Prostate gland (tissue), 2 donors: ENCODE results near the gene LRRC4C. TPM values are rescaled to one million over a fixed set of nuclear protein-coding genes. Genes with fewer than 3 reads are reported as not detected.

Experiments
- DNase-seq: peaks from one replicate; pipeline ENCODE4 v3.0.0-alpha.2; 2019; ENCODE audit warnings: low spot score
- H3K27ac ChIP-seq, 2 donors: fragments of 200-600 bp; sonication (generic); 2 replicates each; pipeline ENCODE4 v1.5.1; 2017 to 2019
- H3K27me3 ChIP-seq: fragments of 200-600 bp; sonication (generic); replicated peaks from 2 replicates; pipeline ENCODE4 v1.5.1; 2019; ENCODE audit not compliant: insufficient read depth
- H3K36me3 ChIP-seq, 2 donors: fragments of 200-600 bp; sonication (generic); 1 replicate in 1 of 2; 2 replicates in 1 of 2; pipeline versions ENCODE4 v1.5.1 to v1.8.1; 2017 to 2019
- H3K4me1 ChIP-seq: fragments of 200-600 bp; sonication (generic); replicated peaks from 2 replicates; pipeline ENCODE4 v1.5.1; 2019
- H3K4me3 ChIP-seq, 2 donors: fragments of 200-600 bp; sonication (generic); 2 replicates each; pipeline ENCODE4 v1.5.1; 2017 to 2019
- H3K9me3 ChIP-seq: fragments of 200-600 bp; sonication (generic); 2 replicates; pipeline ENCODE4 v1.5.1; 2017
- POLR2A ChIP-seq: fragments of 450-650 bp; IDR thresholded peaks from one replicate; pipeline ENCODE4 v1.6.1; 2016; ENCODE audit warnings: antibody characterized with exemption, mild to moderate bottlenecking
- POLR2AphosphoS5 ChIP-seq: sonication (generic); formaldehyde crosslinking; IDR thresholded peaks from one replicate; pipeline ENCODE4 v1.6.1; 2017; ENCODE audit warnings: antibody characterized with exemption
- WGBS: methylation state at CpG from one replicate; pipeline ENCODE4 v1.1.5; 2018; 5-methylcytosine and 5-hydroxymethylcytosine counted together
- intact Hi-C: fragments of 100-400 bp; cut with DNase I; formaldehyde crosslinking; loops from one replicate; pipeline ENCODE4 v1.14.2; 2022
- total RNA-seq, 2 donors: library from RNA; depleted of rRNA; stranded (reverse); fragments of >200 nt; gene quantifications; one replicate each; pipeline ENCODE4 v1.1.0, GENCODE V29; 2016
- TF ChIP-seq, protein P1 (sequence below), 4 experiments: fragments of 200-600 bp in 2 of 4; fragments of 450-650 bp in 2 of 4; sonication (generic) in 2 of 4; IDR thresholded peaks; 1 replicate in 3 of 4; 2 replicates in 1 of 4; pipeline ENCODE4 v1.5.1; 2016 to 2019; ENCODE audit warnings: antibody characterized with exemption in 4 of 4, mild to moderate bottlenecking in 2 of 4, moderate library complexity in 2 of 4

LRRC4C gene
- under 1 TPM in 1 of 2 donors, not detected in 1; 0.28 TPM for total RNA-seq

- Histone ChIP-seq H3K27me3 (peaks cover 5% of the 10 kb centered on the region), H3K4me1 (no peaks in the 10 kb centered on the region), H3K27ac (no peak within 1 kb of the TSS), H3K36me3 (no peaks in the 10 kb centered on the region), H3K4me3 (no peak within 1 kb of the TSS), H3K9me3 (no peaks in the 10 kb centered on the region)
- 3% methylated on average over 22 of the region's 22 CpGs for WGBS
- TF ChIP-seq, protein P1, sequence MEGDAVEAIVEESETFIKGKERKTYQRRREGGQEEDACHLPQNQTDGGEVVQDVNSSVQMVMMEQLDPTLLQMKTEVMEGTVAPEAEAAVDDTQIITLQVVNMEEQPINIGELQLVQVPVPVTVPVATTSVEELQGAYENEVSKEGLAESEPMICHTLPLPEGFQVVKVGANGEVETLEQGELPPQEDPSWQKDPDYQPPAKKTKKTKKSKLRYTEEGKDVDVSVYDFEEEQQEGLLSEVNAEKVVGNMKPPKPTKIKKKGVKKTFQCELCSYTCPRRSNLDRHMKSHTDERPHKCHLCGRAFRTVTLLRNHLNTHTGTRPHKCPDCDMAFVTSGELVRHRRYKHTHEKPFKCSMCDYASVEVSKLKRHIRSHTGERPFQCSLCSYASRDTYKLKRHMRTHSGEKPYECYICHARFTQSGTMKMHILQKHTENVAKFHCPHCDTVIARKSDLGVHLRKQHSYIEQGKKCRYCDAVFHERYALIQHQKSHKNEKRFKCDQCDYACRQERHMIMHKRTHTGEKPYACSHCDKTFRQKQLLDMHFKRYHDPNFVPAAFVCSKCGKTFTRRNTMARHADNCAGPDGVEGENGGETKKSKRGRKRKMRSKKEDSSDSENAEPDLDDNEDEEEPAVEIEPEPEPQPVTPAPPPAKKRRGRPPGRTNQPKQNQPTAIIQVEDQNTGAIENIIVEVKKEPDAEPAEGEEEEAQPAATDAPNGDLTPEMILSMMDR (IDR thresholded peaks at IDR 0.05), result no peak
- TF ChIP-seq POLR2A (no peak), POLR2AphosphoS5 (no peak)
- DNase-seq, result no peak
- intact Hi-C loops, result loop anchor here (5.0 kb wide), 1 partner anchor 1063 kb away; no protein-coding TSS in a partner anchor
These were observed at the start of gene LRRC4C for GRCh38 chr11:41459465-41460401. Gene LRRC4C, minus strand, starts transcription at chr11:41459652.

DNA sequence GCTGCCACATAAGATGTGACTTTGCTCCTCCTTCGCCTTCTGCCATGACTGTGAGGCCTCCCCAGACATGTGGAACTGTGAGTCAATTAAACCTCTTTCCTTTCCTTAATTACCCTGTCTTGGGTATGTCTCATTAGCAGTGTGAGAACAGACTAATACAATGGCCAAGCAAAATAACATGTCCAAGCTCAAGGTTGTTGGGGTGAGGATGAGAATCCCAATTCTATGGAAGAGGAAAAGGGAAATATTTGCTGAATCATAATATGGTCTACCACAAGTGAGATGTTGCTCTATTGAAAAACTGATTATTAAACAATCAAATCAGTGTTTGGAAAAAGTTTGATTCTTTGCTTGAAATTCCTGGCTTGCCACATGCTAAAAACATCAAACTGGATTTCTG is 48.7 kb upstream of the LRRC4C start:
- H3K27me3 ChIP-seq, result no peaks in the 10 kb centered on the region
- no peaks in the 10 kb centered on the region for H3K4me1 ChIP-seq
- no peak overlapping the region for H3K27ac ChIP-seq
- no peaks in the 10 kb centered on the region for H3K9me3 ChIP-seq
- DNase-seq, result no peak
- intact Hi-C loops, result no loop called here
- WGBS, result 90% methylated on average over 1 of the region's 1 CpG
- H3K36me3 ChIP-seq, result no peaks in the 10 kb centered on the region
- TF ChIP-seq, protein P1 (IDR thresholded peaks at IDR 0.05), result no peak
- TF ChIP-seq POLR2AphosphoS5 (no peak), POLR2A (no peak)
- no peak overlapping the region for H3K4me3 ChIP-seq

DNA sequence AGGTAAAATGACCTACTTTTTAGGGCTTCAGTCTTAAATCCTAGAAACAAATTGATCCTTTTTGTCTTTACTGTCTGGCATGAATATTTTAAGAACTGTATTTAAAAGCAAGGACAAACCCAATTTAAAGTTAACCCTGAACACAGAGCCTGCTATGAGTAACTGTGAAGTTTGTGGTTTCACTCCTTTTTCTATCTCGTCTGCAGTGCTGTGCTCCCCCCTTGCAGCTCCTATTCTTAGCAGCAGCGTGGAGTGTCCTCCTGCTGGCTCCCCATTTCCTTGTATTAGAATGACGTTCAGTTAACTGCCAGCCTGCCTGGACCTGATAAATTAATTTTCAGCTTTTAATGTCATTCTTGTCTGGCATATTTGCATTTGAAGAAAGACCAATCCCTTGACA is 40.0 kb upstream of the LRRC4C start:
- no peak overlapping the region for H3K27ac ChIP-seq
- intact Hi-C loops, result no loop called here
- WGBS, result 10% methylated on average over 3 of the region's 3 CpGs

GRCh38 chr11:41498726-41499125 is 39.3 kb upstream of the LRRC4C start:
- TF ChIP-seq, protein P1 (IDR thresholded peaks at IDR 0.05), result peak in 1 of 4 experiments; percentile 19
- TF ChIP-seq POLR2A, result no peak
- Histone ChIP-seq H3K36me3 (no peaks in the 10 kb centered on the region), H3K4me3 (no peak overlapping the region), H3K9me3 (no peaks in the 10 kb centered on the region), H3K27ac (no peak overlapping the region), H3K27me3 (no peaks in the 10 kb centered on the region), H3K4me1 (no peaks in the 10 kb centered on the region)
- 13% methylated on average over 1 of the region's 1 CpG for WGBS
- intact Hi-C loops, result no loop called here
- no peak for DNase-seq

More for the DNA sequence above, 40.0 kb upstream of the LRRC4C start:
- Histone ChIP-seq H3K36me3 (no peaks in the 10 kb centered on the region), H3K4me3 (no peak overlapping the region), H3K4me1 (no peaks in the 10 kb centered on the region), H3K27me3 (no peaks in the 10 kb centered on the region), H3K9me3 (no peaks in the 10 kb centered on the region)
- DNase-seq, result no peak
- TF ChIP-seq POLR2A, result no peak
- no peak for TF ChIP-seq POLR2AphosphoS5
- TF ChIP-seq, protein P1 (IDR thresholded peaks at IDR 0.05), result no peak

DNA sequence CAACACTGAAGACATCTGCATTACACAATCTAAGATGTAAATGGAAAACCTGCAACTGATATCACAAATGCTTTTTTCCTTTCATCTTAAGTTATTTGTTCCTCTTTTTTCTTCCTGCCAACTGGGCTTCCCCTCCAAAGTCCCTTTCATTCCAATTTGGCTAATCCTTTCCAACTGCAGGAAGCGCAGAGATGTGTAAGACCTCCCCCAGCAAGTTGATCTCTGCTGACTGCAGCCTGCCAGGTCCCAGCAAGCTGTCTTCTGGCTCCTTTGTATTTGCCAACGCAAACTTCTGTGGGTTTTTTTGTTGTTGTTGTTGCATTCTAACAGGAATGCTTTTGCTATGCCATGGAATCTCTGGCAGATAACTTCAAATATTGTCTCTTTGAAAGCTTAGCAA is 38.5 kb upstream of the LRRC4C start:
- intact Hi-C loops, result no loop called here
- Histone ChIP-seq H3K9me3 (no peaks in the 10 kb centered on the region), H3K27me3 (no peaks in the 10 kb centered on the region), H3K36me3 (no peaks in the 10 kb centered on the region), H3K4me3 (no peak overlapping the region), H3K27ac (no peak overlapping the region), H3K4me1 (no peaks in the 10 kb centered on the region)
- WGBS, result 0% methylated on average over 2 of the region's 2 CpGs
- TF ChIP-seq POLR2A (no peak), POLR2AphosphoS5 (no peak)
- TF ChIP-seq, protein P1 (IDR thresholded peaks at IDR 0.05), result no peak
- no peak for DNase-seq
